Lower leg skin (tissue), 4 donors: ENCODE results near the gene OARD1. TPM values are rescaled to one million over a fixed set of nuclear protein-coding genes. Genes with fewer than 3 reads are reported as not detected.
A peak's percentile ranks its signal among the peaks of the same experiment; 100 is the strongest.

Experiments
- DNase-seq, 2 donors: peaks; one replicate each; pipeline ENCODE4 v3.0.0-alpha.2; 2019; ENCODE audit warnings: low spot score in 2 of 2
- H3K4me3 ChIP-seq: fragments of 200-600 bp; sonication (generic); 2 replicates; pipeline ENCODE4 v1.5.1; 2017; ENCODE audit warnings: mild to moderate bottlenecking, low read depth; ENCODE audit not compliant: poor library complexity, severe bottlenecking
- CTCF ChIP-seq, 3 donors: fragments of 450-650 bp; IDR thresholded peaks; one replicate each; pipeline ENCODE4 v1.5.1; 2016; ENCODE audit warnings: antibody characterized with exemption in 3 of 3, mild to moderate bottlenecking in 3 of 3, moderate library complexity in 2 of 3
- POLR2A ChIP-seq, 2 donors: fragments of 450-650 bp; IDR thresholded peaks; one replicate each; pipeline ENCODE4 v1.6.1; 2016 to 2017; ENCODE audit warnings: antibody characterized with exemption in 2 of 2, mild to moderate bottlenecking in 1 of 2, moderate library complexity in 1 of 2
- WGBS, 2 donors: methylation state at CpG; one replicate each; pipeline ENCODE4 v1.1.5; 2018; 5-methylcytosine and 5-hydroxymethylcytosine counted together
- intact Hi-C: fragments of 100-400 bp; cut with DNase I; formaldehyde crosslinking; loops from one replicate; pipeline ENCODE4 v1.15.0; 2023; ENCODE audit warnings: low total_unique reads
- total RNA-seq, 4 donors: library from RNA; depleted of rRNA; stranded (reverse); fragments of >200 nt; gene quantifications; one replicate each; pipeline ENCODE4 v1.1.0, GENCODE V29; 2016

The OARD1 gene
- total RNA-seq, 4 donors from 2014 or later, result 8.6 to 28.4 (median 18.4) TPM

GRCh38 chr6:41065550-41066026 is 6.6 kb downstream of the OARD1 start:
- DNase-seq, result no peak
- TF ChIP-seq CTCF (IDR thresholded peaks at IDR 0.05) (peak in 1 of 3 donors; percentile 38), POLR2A (IDR thresholded peaks at IDR 0.05) (no peak)
- intact Hi-C loops, result loop anchor here (10.0 kb wide), 1 partner anchor 61 kb away; no protein-coding TSS in a partner anchor
- H3K4me3 ChIP-seq, result no peak overlapping the region
- 90 to 98% methylated on average over 2 of the region's 2 CpGs for whole genome bisulfite sequencing, 2 donors

- no peak overlapping the region for H3K4me3 ChIP-seq
- no peak for DNase-seq
- TF ChIP-seq CTCF (IDR thresholded peaks at IDR 0.05), result no peak
- no peak for TF ChIP-seq POLR2A (IDR thresholded peaks at IDR 0.05)
- 80 to 84% methylated on average over 5 of the region's 5 CpGs for WGBS, 2 donors
- intact Hi-C loops, result loop anchor here (10.0 kb wide), 1 partner anchor 60 kb away; no protein-coding TSS in a partner anchor
These were observed 7.3 kb downstream of the OARD1 start for GRCh38 chr6:41064841-41065240.

GRCh38 chr6:41063884-41064285 is 8.3 kb downstream of the OARD1 start:
- WGBS, 2 donors, result 90% methylated on average over 2 of the region's 2 CpGs

GRCh38 chr6:41062056-41062455 is 10.1 kb downstream of the OARD1 start:
- intact Hi-C loops, result loop anchor here (10.0 kb wide), 1 partner anchor 57 kb away; no protein-coding TSS in a partner anchor
- H3K4me3 ChIP-seq, result no peak overlapping the region
- TF ChIP-seq POLR2A (IDR thresholded peaks at IDR 0.05) (no peak), CTCF (IDR thresholded peaks at IDR 0.05) (no peak)
- no peak for DNase-seq
- WGBS, 2 donors, result 80 to 97% methylated on average over 1 of the region's 1 CpG

More at GRCh38 chr6:41063884-41064285, 8.3 kb downstream of the OARD1 start:
- intact Hi-C loops, result loop anchor here (10.0 kb wide), 1 partner anchor 59 kb away; no protein-coding TSS in a partner anchor
- no peak overlapping the region for H3K4me3 ChIP-seq
- no peak for TF ChIP-seq CTCF (IDR thresholded peaks at IDR 0.05)
- no peak for TF ChIP-seq POLR2A (IDR thresholded peaks at IDR 0.05)
- no peak for DNase-seq

GRCh38 chr6:41061196-41061726 is 10.9 kb downstream of the OARD1 start:
- intact Hi-C loops, result loop anchor here (10.0 kb wide), 1 partner anchor 56 kb away; no protein-coding TSS in a partner anchor
- no peak overlapping the region for H3K4me3 ChIP-seq
- TF ChIP-seq POLR2A (IDR thresholded peaks at IDR 0.05) (no peak), CTCF (IDR thresholded peaks at IDR 0.05) (no peak)
- DNase-seq, result no peak
- WGBS, 2 donors, result 79 to 88% methylated on average over 13 of the region's 13 CpGs
